Osteocyte (in vitro differentiated cells): ENCODE results near the gene MRPS7. TPM values are rescaled to one million over a fixed set of nuclear protein-coding genes. Genes with fewer than 3 reads are reported as not detected.

Source experiments
- DNase-seq: peaks from one replicate; pipeline ENCODE4 v3.0.0; 2021; ENCODE audit warnings: mixed read lengths; ENCODE audit not compliant: unreplicated experiment; ENCODE audit errors: extremely low spot score
- H3K27ac Mint-ChIP-seq: one replicate; pipeline ENCODE4 v1.8.0; 2021; ENCODE audit warnings: mild to moderate bottlenecking, mixed read lengths; ENCODE audit not compliant: unreplicated experiment
- H3K27me3 Mint-ChIP-seq: one replicate; pipeline ENCODE4 v1.8.0; 2021; ENCODE audit warnings: mixed read lengths; ENCODE audit not compliant: unreplicated experiment
- H3K36me3 Mint-ChIP-seq: one replicate; pipeline ENCODE4 v1.8.0; 2021; ENCODE audit warnings: mixed read lengths; ENCODE audit not compliant: unreplicated experiment
- H3K4me1 Mint-ChIP-seq: one replicate; pipeline ENCODE4 v1.8.0; 2021; ENCODE audit warnings: mixed read lengths; ENCODE audit not compliant: unreplicated experiment
- H3K4me3 Mint-ChIP-seq: one replicate; pipeline ENCODE4 v1.8.0; 2021; ENCODE audit warnings: mild to moderate bottlenecking, moderate library complexity, mixed read lengths; ENCODE audit not compliant: unreplicated experiment
- H3K9me3 Mint-ChIP-seq: one replicate; pipeline ENCODE4 v1.8.0; 2021; ENCODE audit warnings: mixed read lengths; ENCODE audit not compliant: unreplicated experiment
- CTCF ChIP-seq: fragments of 200-600 bp; sonication (generic); IDR thresholded peaks from 2 replicates; pipeline ENCODE4 v1.5.0; 2021; ENCODE audit warnings: antibody characterized with exemption, mild to moderate bottlenecking, moderate library complexity
- long read RNA-seq: library from polyadenylated mRNA; unstranded; transcript quantifications from one replicate; pipeline ENCODE4 v2.0.0, GENCODE V29; 2021
- total RNA-seq: library from RNA; stranded (reverse); gene quantifications from 2 replicates; pipeline ENCODE4 v1.2.1, GENCODE V29; 2021

MRPS7 gene
- total RNA-seq = 49.6 and 50.4 TPM in 2 replicates
- long read RNA-seq, transcript MRPS7-203 (4 exons, 1,638 nt) = minor isoform, 8 of 315 reads
- long read RNA-seq, transcript MRPS7-201 (5 exons, 1,406 nt) = major isoform, 300 of 315 reads
- long read RNA-seq, partial matches to known transcripts = 0 of 315 reads
- long read RNA-seq, other reads (novel, unspliced or antisense) = 6 of 315 reads

GRCh38 chr17:75261336-75262111, at the start of gene MRPS7, which contains the start of gene GGA3:
MRPS7 (plus strand) TSS chr17:75261879; CDS start chr17:75261901, 22 bp downstream.
GGA3 (minus strand) TSS chr17:75261606; CDS start chr17:75261587, 19 bp downstream.
- peak; percentile 98 for DNase-seq

GRCh38 chr17:75218131-75218530, 43.5 kb upstream of the MRPS7 start:
- no peaks in the 10 kb centered on the region for H3K27me3 Mint-ChIP-seq
- no peak overlapping the region for H3K27ac Mint-ChIP-seq
- H3K4me3 Mint-ChIP-seq = no peak overlapping the region
- DNase-seq = no peak
- no peaks in the 10 kb centered on the region for H3K9me3 Mint-ChIP-seq
- H3K4me1 Mint-ChIP-seq = no peaks in the 10 kb centered on the region
- no peak for TF ChIP-seq CTCF
- peaks cover 34% of the 10 kb centered on the region for H3K36me3 Mint-ChIP-seq

More at GRCh38 chr17:75261336-75262111, at the start of gene MRPS7, which contains the start of gene GGA3:
- peak within 1 kb of the TSS; percentile 100 for H3K27ac Mint-ChIP-seq
- peaks cover 38% of the 10 kb centered on the region for H3K4me1 Mint-ChIP-seq
- peaks cover 15% of the 10 kb centered on the region for H3K36me3 Mint-ChIP-seq
- H3K9me3 Mint-ChIP-seq = no peaks in the 10 kb centered on the region
- no peaks in the 10 kb centered on the region for H3K27me3 Mint-ChIP-seq
- peak within 1 kb of the TSS; percentile 99 for H3K4me3 Mint-ChIP-seq
- TF ChIP-seq CTCF = no peak

GRCh38 chr17:75219815-75220214, 41.9 kb upstream of the MRPS7 start:
- TF ChIP-seq CTCF = no peak
- Mint-ChIP-seq H3K27me3 (no peaks in the 10 kb centered on the region), H3K36me3 (peaks cover 29% of the 10 kb centered on the region), H3K27ac (no peak overlapping the region), H3K4me1 (no peaks in the 10 kb centered on the region), H3K9me3 (no peaks in the 10 kb centered on the region), H3K4me3 (no peak overlapping the region)
- no peak for DNase-seq

GRCh38 chr17:75225016-75225415, 36.7 kb upstream of the MRPS7 start:
- Mint-ChIP-seq H3K27me3 (no peaks in the 10 kb centered on the region), H3K9me3 (no peaks in the 10 kb centered on the region), H3K27ac (no peak overlapping the region), H3K36me3 (peaks cover 26% of the 10 kb centered on the region), H3K4me1 (no peaks in the 10 kb centered on the region), H3K4me3 (no peak overlapping the region)
- TF ChIP-seq CTCF = no peak
- DNase-seq = no peak

- Mint-ChIP-seq H3K4me3 (no peak overlapping the region), H3K4me1 (no peaks in the 10 kb centered on the region), H3K9me3 (no peaks in the 10 kb centered on the region), H3K27me3 (no peaks in the 10 kb centered on the region), H3K36me3 (peaks cover 36% of the 10 kb centered on the region), H3K27ac (no peak overlapping the region)
- no peak for DNase-seq
- no peak for TF ChIP-seq CTCF
Observed at GRCh38 chr17:75227729-75228128, 34.0 kb upstream of the MRPS7 start.
